Activated CD4-positive, alpha-beta T cell treated with anti-CD3 and anti-CD28 coated beads for 36 hours (primary cell): ENCODE results near the gene TBL1X. TPM values are rescaled to one million over a fixed set of nuclear protein-coding genes. Genes with fewer than 3 reads are reported as not detected.

ENCODE experiments used
- ATAC-seq: fragments of 200-7000 bp; cut with Tn5 transposase; one replicate; pipeline ENCODE4 v1.10.0; 2021; ENCODE audit warnings: mild to moderate bottlenecking, moderate library complexity
- CTCF ChIA-PET: fragments of 350-600 bp; sonication (Branson Sonifier 250); formaldehyde crosslinking; loops from one replicate; lab custom pipeline; 2021; ENCODE audit warnings: antibody characterized with exemption; lab: Charles Lee
- POLR2A ChIA-PET: fragments of 350-600 bp; sonication (Branson Sonifier 250); formaldehyde crosslinking; loops from one replicate; lab custom pipeline; 2021; ENCODE audit warnings: antibody characterized with exemption, inconsistent platforms; lab: Charles Lee
- DNase-seq: peaks from one replicate; pipeline ENCODE4 v3.0.0-alpha.2; 2020
- H3K27ac Mint-ChIP-seq: one replicate; pipeline ENCODE4 v1.8.0; 2021; ENCODE audit warnings: mixed read lengths
- H3K27me3 Mint-ChIP-seq: one replicate; pipeline ENCODE4 v1.8.0; 2021; ENCODE audit warnings: mixed read lengths
- H3K36me3 Mint-ChIP-seq: one replicate; pipeline ENCODE4 v1.8.0; 2021; ENCODE audit warnings: low read depth, mixed read lengths
- H3K4me1 Mint-ChIP-seq: one replicate; pipeline ENCODE4 v1.8.0; 2021; ENCODE audit warnings: mixed read lengths
- H3K4me3 Mint-ChIP-seq: one replicate; pipeline ENCODE4 v1.8.0; 2021; ENCODE audit warnings: mild to moderate bottlenecking, moderate library complexity, mixed read lengths
- H3K9me3 Mint-ChIP-seq: one replicate; pipeline ENCODE4 v1.8.0; 2021; ENCODE audit warnings: low read depth, mixed read lengths
- intact Hi-C, 2 experiments: fragments of 100-400 bp; cut with DNase I in 1 of 2; cut with micrococcal nuclease in 1 of 2; formaldehyde crosslinking; loops; one replicate each; pipeline versions ENCODE4 v1.14.2 to v1.15.1; 2022 to 2024; cut with DNase I, micrococcal nuclease
- total RNA-seq, 2 experiments: library from RNA; stranded (reverse); gene quantifications; one replicate each; pipeline ENCODE4 v1.2.3, GENCODE V29; 2021

Gene TBL1X
- total RNA-seq, 2 experiments from 2014 or later: 21.2 to 24.2 TPM

DNA sequence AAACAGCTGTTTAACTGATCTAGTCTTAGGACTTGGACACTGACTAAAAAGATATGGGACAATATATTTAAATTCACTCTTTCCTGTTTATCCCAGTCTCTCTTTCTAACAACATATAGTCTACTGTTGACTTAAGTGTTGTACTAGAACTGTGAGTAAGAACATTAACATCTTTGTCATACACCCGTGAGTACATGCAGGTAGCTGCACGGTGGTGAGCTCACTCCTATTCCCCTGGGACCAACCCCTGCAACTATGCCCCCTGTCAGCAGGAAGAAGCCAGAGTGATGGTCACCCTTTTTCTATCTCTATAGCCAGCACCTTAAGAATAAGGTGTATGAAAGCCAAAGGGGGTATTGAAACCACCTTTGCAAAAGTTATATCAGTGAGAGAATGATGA is 17.6 kb downstream of the TBL1X start:
- ATAC-seq: peak; percentile 42
- no peaks in the 10 kb centered on the region for H3K9me3 Mint-ChIP-seq
- CTCF ChIA-PET: interaction anchor here (0.5 kb wide), 1 partner anchor 506 kb away, joined by 3 read pairs; no protein-coding TSS in a partner anchor
- peaks cover 33% of the 10 kb centered on the region for H3K4me1 Mint-ChIP-seq
- no peak for DNase-seq
- intact Hi-C loops: no loop called here
- no peaks in the 10 kb centered on the region for H3K27me3 Mint-ChIP-seq
- POLR2A ChIA-PET: no interaction called here
- no peak overlapping the region for H3K4me3 Mint-ChIP-seq
- no peak overlapping the region for H3K27ac Mint-ChIP-seq
- H3K36me3 Mint-ChIP-seq: peaks cover 24% of the 10 kb centered on the region

- ChIA-PET POLR2A (interaction anchor here (0.6 kb wide), 1 partner anchor 352 kb away, joined by 3 read pairs; no protein-coding TSS in a partner anchor), CTCF (interaction anchor here (0.5 kb wide), 1 partner anchor 505 kb away, joined by 3 read pairs; no protein-coding TSS in a partner anchor)
- Mint-ChIP-seq H3K36me3 (peaks cover 26% of the 10 kb centered on the region), H3K27me3 (no peaks in the 10 kb centered on the region), H3K9me3 (no peaks in the 10 kb centered on the region), H3K27ac (no peak overlapping the region), H3K4me3 (no peak overlapping the region), H3K4me1 (peaks cover 28% of the 10 kb centered on the region)
- ATAC-seq (no peak), DNase-seq (no peak)
- intact Hi-C loops: no loop called here
Measured at GRCh38 chrX:9482837-9483236, 18.0 kb downstream of the TBL1X start.

GRCh38 chrX:9483376-9483775 is 18.5 kb downstream of the TBL1X start:
- Mint-ChIP-seq H3K4me1 (peaks cover 27% of the 10 kb centered on the region), H3K27ac (no peak overlapping the region), H3K4me3 (no peak overlapping the region), H3K9me3 (no peaks in the 10 kb centered on the region), H3K27me3 (no peaks in the 10 kb centered on the region), H3K36me3 (peaks cover 26% of the 10 kb centered on the region)
- no peak for DNase-seq
- ChIA-PET POLR2A (interaction anchor here (0.6 kb wide), 1 partner anchor 353 kb away, joined by 3 read pairs; no protein-coding TSS in a partner anchor), CTCF (no interaction called here)
- intact Hi-C loops: no loop called here
- ATAC-seq: no peak

DNA sequence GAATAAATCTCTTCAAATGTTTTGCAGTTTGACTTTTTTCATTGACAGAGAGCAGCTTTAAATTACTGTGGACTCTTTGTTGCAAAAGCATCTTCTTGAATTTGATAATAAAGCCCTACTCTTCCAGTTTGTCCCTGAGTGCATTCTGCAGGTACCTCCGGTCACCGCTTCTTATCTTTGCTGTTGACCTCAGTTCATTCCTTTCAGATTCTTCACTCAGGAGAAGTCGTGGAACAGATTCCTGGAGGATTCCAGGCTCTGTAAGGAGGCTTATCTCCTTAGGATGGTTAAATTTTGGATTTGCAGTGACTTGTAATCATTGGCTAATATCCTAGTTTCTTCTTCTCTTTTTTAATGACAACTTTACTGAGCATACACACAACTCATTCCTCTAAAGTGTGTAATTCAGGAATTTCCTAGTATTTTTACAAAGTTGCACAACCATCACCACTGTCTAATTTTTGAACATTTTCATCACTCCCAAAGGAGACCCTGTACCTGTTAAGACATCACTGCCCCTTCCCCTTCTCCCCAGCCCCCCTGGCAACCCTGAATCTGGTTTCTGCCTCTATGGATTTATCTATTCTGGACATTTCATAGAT is 22.0 kb downstream of the TBL1X start:
- H3K36me3 Mint-ChIP-seq: peaks cover 18% of the 10 kb centered on the region
- H3K9me3 Mint-ChIP-seq: no peaks in the 10 kb centered on the region
- ATAC-seq (no peak), DNase-seq (no peak)
- peaks cover 23% of the 10 kb centered on the region for H3K4me1 Mint-ChIP-seq
- intact Hi-C loops: no loop called here
- H3K27ac Mint-ChIP-seq: no peak overlapping the region
- ChIA-PET POLR2A (no interaction called here), CTCF (no interaction called here)
- H3K4me3 Mint-ChIP-seq: no peak overlapping the region
- no peaks in the 10 kb centered on the region for H3K27me3 Mint-ChIP-seq

GRCh38 chrX:9488586-9488985 is 23.7 kb downstream of the TBL1X start:
- H3K4me1 Mint-ChIP-seq: peaks cover 19% of the 10 kb centered on the region
- H3K36me3 Mint-ChIP-seq: peaks cover 10% of the 10 kb centered on the region
- intact Hi-C loops: no loop called here
- ChIA-PET POLR2A (interaction anchor here (0.6 kb wide), 1 partner anchor 316 kb away, joined by 3 read pairs; no protein-coding TSS in a partner anchor), CTCF (no interaction called here)
- H3K27me3 Mint-ChIP-seq: no peaks in the 10 kb centered on the region
- no peak for ATAC-seq
- H3K9me3 Mint-ChIP-seq: no peaks in the 10 kb centered on the region
- H3K27ac Mint-ChIP-seq: no peak overlapping the region
- DNase-seq: no peak
- H3K4me3 Mint-ChIP-seq: no peak overlapping the region

DNA sequence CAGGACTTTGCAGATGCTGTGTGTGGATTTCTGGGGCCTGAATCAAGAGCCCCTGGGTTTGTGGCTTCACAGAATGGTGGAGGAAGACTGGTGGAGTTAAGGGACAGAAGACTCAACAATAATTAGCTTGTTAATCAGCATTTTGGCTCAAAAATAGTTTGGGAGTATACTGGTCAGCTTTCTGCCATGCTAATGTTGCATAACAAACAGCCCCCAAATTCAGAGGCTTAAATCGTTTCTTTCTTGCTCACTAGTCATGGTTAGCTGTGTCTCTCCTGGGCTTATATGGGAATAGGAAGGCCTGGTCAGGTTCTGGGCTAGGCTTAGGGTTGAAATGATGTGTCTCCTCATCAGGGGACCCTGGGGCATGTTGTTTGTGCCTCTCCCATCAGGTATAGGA is 24.4 kb downstream of the TBL1X start:
- ChIA-PET CTCF (no interaction called here), POLR2A (no interaction called here)
- DNase-seq (no peak), ATAC-seq (no peak)
- Mint-ChIP-seq H3K27ac (no peak overlapping the region), H3K4me3 (no peak overlapping the region), H3K27me3 (no peaks in the 10 kb centered on the region), H3K9me3 (no peaks in the 10 kb centered on the region), H3K36me3 (peaks cover 8% of the 10 kb centered on the region), H3K4me1 (peaks cover 18% of the 10 kb centered on the region)
- intact Hi-C loops: no loop called here

DNA sequence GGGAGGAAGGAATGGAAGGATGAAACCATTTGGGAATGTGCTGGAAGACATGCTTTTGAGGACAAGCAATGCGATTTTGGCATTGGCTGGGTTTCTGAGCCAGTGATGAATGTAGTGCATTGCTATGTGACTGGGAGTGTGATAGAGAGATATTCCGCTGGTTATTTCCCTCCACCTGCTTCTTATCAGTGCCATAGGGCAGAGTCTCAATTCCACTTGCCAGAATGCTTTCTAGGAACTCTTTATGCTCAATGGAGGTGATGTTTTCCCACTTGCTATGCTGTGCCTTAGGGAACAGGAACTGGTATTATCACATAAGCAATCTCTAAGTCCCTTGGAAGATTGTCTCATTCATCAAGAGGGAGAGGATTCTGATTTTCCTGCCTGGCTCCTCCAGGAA is 28.0 kb downstream of the TBL1X start:
- no peak for ATAC-seq
- no peak overlapping the region for H3K27ac Mint-ChIP-seq
- intact Hi-C loops: no loop called here

GRCh38 chrX:9493936-9494335 is 29.1 kb downstream of the TBL1X start:
- no peak overlapping the region for H3K27ac Mint-ChIP-seq
- CTCF ChIA-PET: no interaction called here
- no peaks in the 10 kb centered on the region for H3K27me3 Mint-ChIP-seq
- ATAC-seq: no peak
- H3K4me3 Mint-ChIP-seq: no peak overlapping the region
- POLR2A ChIA-PET: no interaction called here
- H3K9me3 Mint-ChIP-seq: no peaks in the 10 kb centered on the region
- peaks cover 1% of the 10 kb centered on the region for H3K36me3 Mint-ChIP-seq
- H3K4me1 Mint-ChIP-seq: peaks cover 15% of the 10 kb centered on the region
- DNase-seq: no peak
- intact Hi-C loops: no loop called here

More for the DNA sequence above, 28.0 kb downstream of the TBL1X start:
- Mint-ChIP-seq H3K4me1 (peaks cover 15% of the 10 kb centered on the region), H3K4me3 (no peak overlapping the region), H3K9me3 (no peaks in the 10 kb centered on the region), H3K36me3 (peaks cover 1% of the 10 kb centered on the region), H3K27me3 (no peaks in the 10 kb centered on the region)
- ChIA-PET CTCF (no interaction called here), POLR2A (no interaction called here)
- DNase-seq: no peak

DNA sequence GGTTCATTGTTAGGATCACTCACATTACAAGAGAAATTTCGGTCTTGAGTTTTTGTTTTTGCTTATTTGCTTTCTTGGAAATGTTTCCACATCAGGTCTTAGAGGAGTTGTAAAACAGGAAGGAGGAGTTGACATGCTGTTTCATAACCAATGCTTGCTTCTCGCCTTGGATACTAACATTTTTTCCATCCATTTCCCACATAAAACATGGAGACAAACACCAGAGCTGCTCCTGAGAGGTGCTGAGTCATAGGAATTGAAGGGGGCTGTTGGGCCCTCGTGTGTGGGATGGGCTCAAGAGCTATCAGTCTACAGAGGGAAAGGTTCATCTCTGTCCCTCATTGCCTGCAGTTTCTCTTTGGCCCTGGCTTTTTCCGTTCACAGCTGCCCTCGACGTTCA is 29.9 kb downstream of the TBL1X start:
- POLR2A ChIA-PET: no interaction called here
- ATAC-seq (no peak), DNase-seq (no peak)
- no peaks in the 10 kb centered on the region for H3K9me3 Mint-ChIP-seq
- H3K4me1 Mint-ChIP-seq: peaks cover 15% of the 10 kb centered on the region
- intact Hi-C loops: no loop called here
- no peaks in the 10 kb centered on the region for H3K27me3 Mint-ChIP-seq
- CTCF ChIA-PET: no interaction called here
- peaks cover 6% of the 10 kb centered on the region for H3K36me3 Mint-ChIP-seq
- no peak overlapping the region for H3K27ac Mint-ChIP-seq
- H3K4me3 Mint-ChIP-seq: no peak overlapping the region

- peaks cover 6% of the 10 kb centered on the region for H3K36me3 Mint-ChIP-seq
- H3K27ac Mint-ChIP-seq: no peak overlapping the region
- no peak for ATAC-seq
- H3K4me1 Mint-ChIP-seq: peaks cover 15% of the 10 kb centered on the region
- ChIA-PET POLR2A (no interaction called here), CTCF (no interaction called here)
- no peaks in the 10 kb centered on the region for H3K9me3 Mint-ChIP-seq
- H3K4me3 Mint-ChIP-seq: no peak overlapping the region
- DNase-seq: no peak
- H3K27me3 Mint-ChIP-seq: no peaks in the 10 kb centered on the region
- intact Hi-C loops: no loop called here
Measured at GRCh38 chrX:9495496-9495895, 30.6 kb downstream of the TBL1X start.

- ChIA-PET CTCF (no interaction called here), POLR2A (no interaction called here)
- no peak overlapping the region for H3K27ac Mint-ChIP-seq
- ATAC-seq (no peak), DNase-seq (no peak)
- peaks cover 7% of the 10 kb centered on the region for H3K4me1 Mint-ChIP-seq
- H3K27me3 Mint-ChIP-seq: no peaks in the 10 kb centered on the region
- peaks cover 20% of the 10 kb centered on the region for H3K36me3 Mint-ChIP-seq
- H3K9me3 Mint-ChIP-seq: no peaks in the 10 kb centered on the region
- intact Hi-C loops: no loop called here
- H3K4me3 Mint-ChIP-seq: no peak overlapping the region
Measured at GRCh38 chrX:9498236-9498635, 33.4 kb downstream of the TBL1X start.

DNA sequence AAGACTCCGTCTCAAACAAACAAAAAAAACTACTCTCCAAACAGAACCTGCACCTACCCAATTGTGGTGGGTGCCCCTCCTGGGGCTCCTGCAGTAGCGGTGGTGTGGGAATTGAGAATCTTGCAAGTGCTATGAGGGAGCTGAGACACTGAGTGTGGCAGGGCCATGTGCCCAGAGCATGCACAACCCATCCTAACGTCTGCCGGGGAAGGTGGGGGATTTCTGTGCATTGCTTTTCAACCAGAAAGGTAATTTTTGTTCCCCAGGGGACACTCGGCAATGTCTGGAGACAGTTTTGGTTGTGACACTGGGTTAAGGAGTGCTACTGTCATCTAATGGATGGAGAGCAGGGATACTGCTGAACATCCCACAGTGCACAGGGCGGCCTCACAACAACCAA is 35.7 kb downstream of the TBL1X start:
- DNase-seq (no peak), ATAC-seq (no peak)
- H3K27ac Mint-ChIP-seq: no peak overlapping the region
- H3K4me1 Mint-ChIP-seq: no peaks in the 10 kb centered on the region
- intact Hi-C loops: no loop called here
- ChIA-PET POLR2A (no interaction called here), CTCF (interaction anchor here (0.6 kb wide), 1 partner anchor 40 kb away, joined by 3 read pairs; no protein-coding TSS in a partner anchor)
- H3K4me3 Mint-ChIP-seq: no peak overlapping the region
- H3K9me3 Mint-ChIP-seq: peaks cover 2% of the 10 kb centered on the region
- peaks cover 34% of the 10 kb centered on the region for H3K36me3 Mint-ChIP-seq
- no peaks in the 10 kb centered on the region for H3K27me3 Mint-ChIP-seq
